NCI-H226 (cell line): ENCODE data around the gene CSH1.
"Not testable (repeated sequence)": the region's sequence is repeated elsewhere in the genome, so short reads cannot be mapped to it uniquely, and the experiment has no call there.

Experiments used
- DNase-seq: peaks from one replicate; pipeline ENCODE4 v3.0.0-alpha.2; 2015

Gene CSH1

GRCh38 chr17:63898899-63899798 is 2.8 kb upstream of the CSH1 start:
- not testable (repeated sequence) for DNase-seq

GRCh38 chr17:63894821-63895220 is 1.6 kb downstream of the CSH1 start:
- not testable (repeated sequence) for DNase-seq

- DNase-seq: not testable (repeated sequence)
Observed at GRCh38 chr17:63894021-63894420, 2.4 kb downstream of the CSH1 start.

- not testable (repeated sequence) for DNase-seq
Observed at GRCh38 chr17:63892316-63893037, 3.9 kb downstream of the CSH1 start.

GRCh38 chr17:63889026-63889848 is 7.1 kb downstream of the CSH1 start:
- peak; percentile 15 for DNase-seq

GRCh38 chr17:63885119-63885518 is 11.3 kb downstream of the CSH1 start:
- not testable (repeated sequence) for DNase-seq

GRCh38 chr17:63882626-63883126 is 13.7 kb downstream of the CSH1 start:
- DNase-seq: not testable (repeated sequence)

GRCh38 chr17:63881935-63882601 is 14.3 kb downstream of the CSH1 start, which contains the start of gene GH2:
TSS of gene GH2 (minus strand) at chr17:63881944. CDS start at chr17:63881801, 143 bp downstream.
- peak; percentile 53 for DNase-seq

- DNase-seq: not testable (repeated sequence)
Observed at GRCh38 chr17:63881337-63881736, 15.0 kb downstream of the CSH1 start.

GRCh38 chr17:63880706-63881105 is 15.7 kb downstream of the CSH1 start:
- DNase-seq: no peak

GRCh38 chr17:63878413-63878812 is 18.0 kb downstream of the CSH1 start:
- not testable (repeated sequence) for DNase-seq

GRCh38 chr17:63874693-63875092 is 21.7 kb downstream of the CSH1 start:
- not testable (repeated sequence) for DNase-seq

- not testable (repeated sequence) for DNase-seq
Observed at GRCh38 chr17:63874061-63874626, 22.2 kb downstream of the CSH1 start.

- not testable (repeated sequence) for DNase-seq
Observed at GRCh38 chr17:63873577-63873976, 22.8 kb downstream of the CSH1 start, which contains the start of gene CSH2. TSS of gene CSH2 (minus strand) at chr17:63873677. CDS start at chr17:63873614, 63 bp downstream.

- DNase-seq: not testable (repeated sequence)
Observed at GRCh38 chr17:63871646-63872365, 24.6 kb downstream of the CSH1 start.

GRCh38 chr17:63870292-63870665 is 26.1 kb downstream of the CSH1 start:
- not testable (repeated sequence) for DNase-seq

- peak; percentile 57 for DNase-seq
Observed at GRCh38 chr17:63869491-63870291, 26.7 kb downstream of the CSH1 start.

GRCh38 chr17:63866625-63867024 is 29.7 kb downstream of the CSH1 start:
- not testable (repeated sequence) for DNase-seq

- DNase-seq: no peak
Observed at GRCh38 chr17:63859257-63859656, 37.1 kb downstream of the CSH1 start.

GRCh38 chr17:63856425-63856824 is 39.9 kb downstream of the CSH1 start:
- not testable (repeated sequence) for DNase-seq
